Measurements from ENCODE around the gene SMOC1. TPM values are rescaled to one million over a fixed set of nuclear protein-coding genes. Genes with fewer than 3 reads are reported as not detected.
A peak's percentile ranks its signal among the peaks of the same experiment; 100 is the strongest.

Gene SMOC1
- total and polyA plus RNA-seq, 9 of the 15 experiments (the other 6 are each of a cell fraction or from before 2014, with no cell fraction given): 0.04 TPM; not detected in 8

DNA sequence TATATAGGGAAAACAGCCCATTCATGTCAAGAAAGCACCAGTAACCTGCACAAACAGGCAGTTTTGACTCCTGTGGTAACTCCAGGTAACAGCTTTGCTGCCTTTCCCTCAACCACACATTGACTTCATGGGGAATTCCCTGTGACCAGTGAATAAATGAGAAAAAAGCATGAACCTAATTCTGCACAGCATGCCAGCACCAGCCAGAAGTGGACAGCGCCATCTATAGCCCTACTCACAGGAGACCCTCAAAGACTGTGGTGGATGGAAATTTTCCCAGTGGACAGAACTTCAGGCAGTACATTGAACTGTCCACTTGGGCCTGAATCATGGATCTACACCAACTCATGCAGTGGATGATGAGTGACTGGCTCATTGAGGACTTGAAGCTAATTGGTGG is 157.4 kb downstream of the SMOC1 start:
- ATAC-seq (0 out of 3 replicates have a peak, but pooled peaks have one; percentile 39), FAIRE-seq (no peak), DNase-seq (ENCODE audit: extremely low read depth in 1 of 4, low spot score in 3 of 4) (no peak)
- no peak overlapping the region for H3K9ac ChIP-seq (ENCODE audit: insufficient read depth in 1 of 2, low read depth in 2 of 2, low read length in 2 of 2)
- H3K4me3 ChIP-seq: no peak overlapping the region
- H3K36me3 ChIP-seq (ENCODE audit: control insufficient read depth, insufficient read depth, low read length): no peaks in the 10 kb centered on the region
- no peaks in the 10 kb centered on the region for H3K9me3 ChIP-seq (replicated peaks; ENCODE audit: control insufficient read depth, insufficient read depth, low read depth, low read length)
- peak; percentile 66; the same call in 1 of the 2 replicates for TF ChIP-seq EHMT2 (IDR thresholded peaks at IDR 0.05)
- TF ChIP-seq, protein P1, sequence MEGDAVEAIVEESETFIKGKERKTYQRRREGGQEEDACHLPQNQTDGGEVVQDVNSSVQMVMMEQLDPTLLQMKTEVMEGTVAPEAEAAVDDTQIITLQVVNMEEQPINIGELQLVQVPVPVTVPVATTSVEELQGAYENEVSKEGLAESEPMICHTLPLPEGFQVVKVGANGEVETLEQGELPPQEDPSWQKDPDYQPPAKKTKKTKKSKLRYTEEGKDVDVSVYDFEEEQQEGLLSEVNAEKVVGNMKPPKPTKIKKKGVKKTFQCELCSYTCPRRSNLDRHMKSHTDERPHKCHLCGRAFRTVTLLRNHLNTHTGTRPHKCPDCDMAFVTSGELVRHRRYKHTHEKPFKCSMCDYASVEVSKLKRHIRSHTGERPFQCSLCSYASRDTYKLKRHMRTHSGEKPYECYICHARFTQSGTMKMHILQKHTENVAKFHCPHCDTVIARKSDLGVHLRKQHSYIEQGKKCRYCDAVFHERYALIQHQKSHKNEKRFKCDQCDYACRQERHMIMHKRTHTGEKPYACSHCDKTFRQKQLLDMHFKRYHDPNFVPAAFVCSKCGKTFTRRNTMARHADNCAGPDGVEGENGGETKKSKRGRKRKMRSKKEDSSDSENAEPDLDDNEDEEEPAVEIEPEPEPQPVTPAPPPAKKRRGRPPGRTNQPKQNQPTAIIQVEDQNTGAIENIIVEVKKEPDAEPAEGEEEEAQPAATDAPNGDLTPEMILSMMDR (IDR thresholded peaks at IDR 0.05 in 2 of 3, conservative IDR thresholded peaks at IDR 0.05 in 1 of 3; ENCODE audit: insufficient read depth in 2 of 3, low read depth in 1 of 3, low read length in 3 of 3): peak in 2 of 3 experiments; percentile 24 to 25; a peak in 2 of 6 replicates
- TF ChIP-seq, protein P2, sequence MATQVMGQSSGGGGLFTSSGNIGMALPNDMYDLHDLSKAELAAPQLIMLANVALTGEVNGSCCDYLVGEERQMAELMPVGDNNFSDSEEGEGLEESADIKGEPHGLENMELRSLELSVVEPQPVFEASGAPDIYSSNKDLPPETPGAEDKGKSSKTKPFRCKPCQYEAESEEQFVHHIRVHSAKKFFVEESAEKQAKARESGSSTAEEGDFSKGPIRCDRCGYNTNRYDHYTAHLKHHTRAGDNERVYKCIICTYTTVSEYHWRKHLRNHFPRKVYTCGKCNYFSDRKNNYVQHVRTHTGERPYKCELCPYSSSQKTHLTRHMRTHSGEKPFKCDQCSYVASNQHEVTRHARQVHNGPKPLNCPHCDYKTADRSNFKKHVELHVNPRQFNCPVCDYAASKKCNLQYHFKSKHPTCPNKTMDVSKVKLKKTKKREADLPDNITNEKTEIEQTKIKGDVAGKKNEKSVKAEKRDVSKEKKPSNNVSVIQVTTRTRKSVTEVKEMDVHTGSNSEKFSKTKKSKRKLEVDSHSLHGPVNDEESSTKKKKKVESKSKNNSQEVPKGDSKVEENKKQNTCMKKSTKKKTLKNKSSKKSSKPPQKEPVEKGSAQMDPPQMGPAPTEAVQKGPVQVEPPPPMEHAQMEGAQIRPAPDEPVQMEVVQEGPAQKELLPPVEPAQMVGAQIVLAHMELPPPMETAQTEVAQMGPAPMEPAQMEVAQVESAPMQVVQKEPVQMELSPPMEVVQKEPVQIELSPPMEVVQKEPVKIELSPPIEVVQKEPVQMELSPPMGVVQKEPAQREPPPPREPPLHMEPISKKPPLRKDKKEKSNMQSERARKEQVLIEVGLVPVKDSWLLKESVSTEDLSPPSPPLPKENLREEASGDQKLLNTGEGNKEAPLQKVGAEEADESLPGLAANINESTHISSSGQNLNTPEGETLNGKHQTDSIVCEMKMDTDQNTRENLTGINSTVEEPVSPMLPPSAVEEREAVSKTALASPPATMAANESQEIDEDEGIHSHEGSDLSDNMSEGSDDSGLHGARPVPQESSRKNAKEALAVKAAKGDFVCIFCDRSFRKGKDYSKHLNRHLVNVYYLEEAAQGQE (IDR thresholded peaks at IDR 0.05; ENCODE audit: borderline replicate concordance): peak; percentile 75
- TF ChIP-seq, protein P2 (CRISPR knock-in tag; IDR thresholded peaks at IDR 0.05; ENCODE audit: low read depth): no peak
- 0 out of 4 replicates have a peak, but pooled peaks of 1 of the 2 experiments have one; percentile 9 for TF ChIP-seq RAD21 (CRISPR knock-in tag; conservative IDR thresholded peaks at IDR 0.05 in 1 of 2, IDR thresholded peaks at IDR 0.05 in 1 of 2)
- no peak for TF ChIP-seq KDM1A (IDR thresholded peaks at IDR 0.05)
- POLR2A ChIA-PET: no interaction called here
- H3K27ac ChIP-seq (ENCODE audit: extremely low read depth, low read depth, low read length): no peak overlapping the region
- 0% methylated on average over 1 of the region's 1 CpG for WGBS (ENCODE audit: insufficient coverage, low coverage, missing lambda C conversion rate)
- intact Hi-C loops (cut with micrococcal nuclease): no loop called here
- BruUV-seq (replicated peaks): no TSS peak
- CTCF ChIA-PET (ENCODE audit: low intra/inter-chr PET ratio): interaction anchor here (0.5 kb wide), 1 partner anchor 291 kb away, joined by 3 read pairs; no protein-coding TSS in a partner anchor
- no peaks in the 10 kb centered on the region for H3K79me2 ChIP-seq (ENCODE audit: control insufficient read depth, insufficient read depth, low read length)
- no peak overlapping the region for H2AFZ ChIP-seq (ENCODE audit: low read depth, low read length)
- no peak overlapping the region for H3K4me2 ChIP-seq (ENCODE audit: insufficient read depth, low read length)
- H3K4me1 ChIP-seq (replicated peaks in 1 of 2; ENCODE audit: control insufficient read depth in 2 of 2, insufficient read depth in 2 of 2, low read length in 2 of 2): no peaks in the 10 kb centered on the region
- H4K20me1 ChIP-seq (replicated peaks; ENCODE audit: control insufficient read depth, insufficient read depth, low read length): no peaks in the 10 kb centered on the region
- no peaks in the 10 kb centered on the region for H3K9me1 ChIP-seq (ENCODE audit: control insufficient read depth, insufficient read depth, low read length)
- in situ Hi-C loops (cut with MboI): loop anchor here (25.0 kb wide), 1 partner anchor 474 kb away; the partner anchor contains the start of gene CCDC177
- H3K27me3 ChIP-seq (ENCODE audit: control insufficient read depth in 2 of 2, insufficient read depth in 2 of 2, low read length in 2 of 2): no peaks in the 10 kb centered on the region
